Colonic mucosa (tissue), 4 donors: ENCODE data around the gene HSF4. TPM values are rescaled to one million over a fixed set of nuclear protein-coding genes. Genes with fewer than 3 reads are reported as not detected.

Experiments used
- DNase-seq: peaks from one replicate; pipeline ENCODE4 v3.0.0-alpha.2; 2020
- H3K27ac ChIP-seq: fragments of 200-600 bp; one replicate; pipeline ENCODE4 v1.8.0; 2021
- H3K27me3 ChIP-seq: fragments of 200-600 bp; one replicate; pipeline ENCODE4 v1.8.0; 2021
- H3K36me3 ChIP-seq: fragments of 200-600 bp; one replicate; pipeline ENCODE4 v1.8.0; 2021
- H3K4me1 ChIP-seq: fragments of 200-600 bp; one replicate; pipeline ENCODE4 v1.8.0; 2021; ENCODE audit warnings: mild to moderate bottlenecking
- H3K4me3 ChIP-seq: fragments of 200-600 bp; one replicate; pipeline ENCODE4 v1.8.0; 2021
- H3K9ac ChIP-seq, 2 donors: one replicate each; pipeline ENCODE4 v1.7.0; 2013; ENCODE audit warnings: control low read depth in 2 of 2, low read depth in 2 of 2, low read length in 2 of 2
- H3K9me3 ChIP-seq: fragments of 200-600 bp; one replicate; pipeline ENCODE4 v1.8.0; 2021
- intact Hi-C: fragments of 100-400 bp; cut with DNase I; formaldehyde crosslinking; loops from one replicate; pipeline ENCODE4 v1.14.1; 2022
- total RNA-seq, 2 donors: library from RNA; stranded (reverse); fragmentation: NEBNext Ultra II Directional in 1 of 2; extraction: Animal tissue kit (Norgen Biotek cat#: 25700) in 1 of 2; gene quantifications; one replicate each; pipeline ENCODE4 v1.2.1, GENCODE V29; 2021
- TF ChIP-seq, protein P1 (sequence below): fragments of 200-600 bp; IDR thresholded peaks from one replicate; pipeline ENCODE4 v1.8.0; 2022; ENCODE audit warnings: antibody characterized with exemption, mild to moderate bottlenecking
- donor health status: healthy.
- donor health status: DM: no; HTN: no; CAD: no.
- donor health status: DM: no; HTN: no; CAD: no.

HSF4 gene
- total RNA-seq, 2 donors from 2014 or later: 23.6 TPM

DNA sequence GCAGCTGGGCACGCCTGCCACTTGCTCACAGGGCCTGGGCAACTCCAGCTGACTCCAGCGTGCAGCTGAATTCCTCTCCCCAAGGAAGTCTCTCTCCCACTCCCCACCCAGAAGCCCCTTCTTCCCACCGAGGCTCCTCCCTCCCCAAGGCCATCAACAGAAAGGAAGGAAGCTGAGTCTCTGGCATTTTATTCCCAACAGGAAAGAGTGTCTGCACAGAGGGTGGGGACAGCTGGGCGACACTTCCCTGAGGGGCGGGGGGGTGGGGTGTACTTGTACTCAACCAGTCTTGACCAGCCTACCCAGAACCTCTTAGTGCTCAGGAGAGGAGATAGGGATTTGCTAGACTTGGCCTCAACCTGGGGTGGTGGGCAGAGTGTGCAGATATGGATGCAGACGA lies 25.5 kb downstream of the HSF4 start, which contains the start of gene EXOC3L1:
Gene EXOC3L1, minus strand, starts transcription at position 96 of the 400 bp plus-strand sequence. CDS start 460 bp downstream, outside the sequence.
- TF ChIP-seq, protein P1, sequence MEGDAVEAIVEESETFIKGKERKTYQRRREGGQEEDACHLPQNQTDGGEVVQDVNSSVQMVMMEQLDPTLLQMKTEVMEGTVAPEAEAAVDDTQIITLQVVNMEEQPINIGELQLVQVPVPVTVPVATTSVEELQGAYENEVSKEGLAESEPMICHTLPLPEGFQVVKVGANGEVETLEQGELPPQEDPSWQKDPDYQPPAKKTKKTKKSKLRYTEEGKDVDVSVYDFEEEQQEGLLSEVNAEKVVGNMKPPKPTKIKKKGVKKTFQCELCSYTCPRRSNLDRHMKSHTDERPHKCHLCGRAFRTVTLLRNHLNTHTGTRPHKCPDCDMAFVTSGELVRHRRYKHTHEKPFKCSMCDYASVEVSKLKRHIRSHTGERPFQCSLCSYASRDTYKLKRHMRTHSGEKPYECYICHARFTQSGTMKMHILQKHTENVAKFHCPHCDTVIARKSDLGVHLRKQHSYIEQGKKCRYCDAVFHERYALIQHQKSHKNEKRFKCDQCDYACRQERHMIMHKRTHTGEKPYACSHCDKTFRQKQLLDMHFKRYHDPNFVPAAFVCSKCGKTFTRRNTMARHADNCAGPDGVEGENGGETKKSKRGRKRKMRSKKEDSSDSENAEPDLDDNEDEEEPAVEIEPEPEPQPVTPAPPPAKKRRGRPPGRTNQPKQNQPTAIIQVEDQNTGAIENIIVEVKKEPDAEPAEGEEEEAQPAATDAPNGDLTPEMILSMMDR: no peak
- Histone ChIP-seq H3K9me3 (no peaks in the 10 kb centered on the region), H3K9ac (peak within 1 kb of the TSS in 1 of 2 donors; percentile 26), H3K36me3 (no peaks in the 10 kb centered on the region), H3K4me3 (no peak within 1 kb of the TSS), H3K27me3 (no peaks in the 10 kb centered on the region), H3K4me1 (peaks cover 24% of the 10 kb centered on the region), H3K27ac (peak within 1 kb of the TSS; percentile 33)
- intact Hi-C loops: no loop called here
- DNase-seq: no peak

DNA sequence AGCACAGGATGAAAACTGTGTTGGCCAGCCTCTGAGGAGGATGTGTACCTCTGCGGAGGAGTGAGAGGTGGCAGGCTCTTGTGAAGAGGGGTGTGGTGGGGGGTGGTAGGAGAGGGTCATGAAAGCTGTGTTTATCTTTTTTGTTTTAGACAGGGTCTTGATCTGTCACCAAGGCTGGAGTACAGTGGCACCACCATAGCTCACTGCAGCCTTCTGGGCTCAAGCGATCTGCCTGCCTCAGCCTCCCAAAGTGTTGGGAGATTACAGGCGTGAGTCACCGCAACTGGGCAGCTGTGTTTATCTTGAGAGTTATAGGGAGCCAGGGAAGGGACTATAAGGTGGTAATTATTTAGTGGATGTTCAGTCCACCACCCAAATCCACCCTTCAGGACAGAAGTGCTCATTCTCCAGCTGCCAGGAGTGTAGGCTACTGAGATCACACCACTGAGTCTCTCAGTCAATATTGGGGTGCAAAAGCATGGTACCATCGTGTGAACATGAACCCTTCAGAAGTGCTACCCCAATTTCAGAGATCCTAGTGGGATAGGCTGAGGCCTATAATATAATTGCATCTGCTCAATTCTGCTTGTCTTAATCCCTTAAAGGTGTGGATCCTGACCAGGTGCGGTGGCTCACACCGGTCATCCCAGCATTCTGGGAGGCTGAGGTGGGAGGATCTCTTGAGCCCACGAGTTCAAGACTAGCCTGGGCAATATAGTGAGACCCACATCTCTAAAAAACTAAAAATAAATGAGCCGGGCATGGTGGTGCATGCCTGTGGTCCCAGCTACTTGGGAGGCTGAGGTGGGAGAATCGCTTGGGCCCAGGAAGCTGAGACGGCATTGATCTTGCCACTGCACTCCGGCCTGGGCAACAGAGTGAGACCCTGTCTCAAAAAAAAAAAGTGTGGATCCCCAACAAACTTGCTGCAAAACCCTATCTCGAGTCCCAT lies 26.2 kb downstream of the HSF4 start:
- Histone ChIP-seq H3K27ac (peak overlapping the region; percentile 33), H3K9me3 (no peaks in the 10 kb centered on the region)

DNA sequence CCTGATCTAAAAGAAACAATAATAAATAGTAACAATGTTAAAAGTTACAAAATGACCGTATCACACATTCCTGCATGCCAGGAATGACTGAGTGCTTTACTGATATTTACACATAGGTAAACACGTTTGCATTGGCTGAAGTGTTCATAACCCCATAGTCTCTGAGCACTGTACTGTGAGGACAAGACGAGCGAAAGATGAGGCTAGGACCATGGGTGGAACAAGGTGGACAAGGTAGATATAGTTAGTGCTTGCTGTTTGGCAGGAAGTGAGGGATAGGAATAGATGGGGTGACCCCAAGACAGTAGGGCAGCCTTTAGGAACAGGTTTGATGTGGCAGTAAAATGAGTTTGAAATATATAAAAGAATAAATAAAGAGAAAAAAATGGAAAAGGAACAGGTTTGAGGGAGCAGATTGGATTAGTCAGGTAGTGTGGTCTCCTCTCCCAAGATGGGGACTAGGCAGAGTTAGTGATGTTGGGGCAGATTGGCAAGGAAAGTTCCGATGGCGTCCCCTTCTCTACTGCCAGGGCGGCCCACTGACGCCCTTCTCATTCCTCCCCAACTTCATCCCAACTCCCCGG lies 27.0 kb downstream of the HSF4 start:
- TF ChIP-seq, protein P1: no peak
- Histone ChIP-seq H3K4me1 (peaks cover 18% of the 10 kb centered on the region), H3K27me3 (no peaks in the 10 kb centered on the region), H3K9me3 (no peaks in the 10 kb centered on the region), H3K36me3 (peaks cover 14% of the 10 kb centered on the region), H3K4me3 (peak overlapping the region; percentile 100), H3K27ac (no peak overlapping the region), H3K9ac (no peak overlapping the region)
- no peak for DNase-seq
- intact Hi-C loops: no loop called here

More for the DNA sequence above, 26.2 kb downstream of the HSF4 start:
- Histone ChIP-seq H3K4me1 (peaks cover 18% of the 10 kb centered on the region), H3K4me3 (no peak overlapping the region), H3K27me3 (no peaks in the 10 kb centered on the region), H3K36me3 (peaks cover 6% of the 10 kb centered on the region), H3K9ac (no peak overlapping the region)
- no peak for DNase-seq
- TF ChIP-seq, protein P1: no peak
- intact Hi-C loops: no loop called here

- Histone ChIP-seq H3K9ac (peak within 1 kb of the TSS; percentile 98 to 99), H3K4me3 (peak within 1 kb of the TSS; percentile 100), H3K27me3 (no peaks in the 10 kb centered on the region), H3K9me3 (no peaks in the 10 kb centered on the region), H3K36me3 (peaks cover 21% of the 10 kb centered on the region), H3K27ac (peak within 1 kb of the TSS; percentile 60), H3K4me1 (peaks cover 18% of the 10 kb centered on the region)
- DNase-seq: peak; percentile 91
- intact Hi-C loops: no loop called here
- TF ChIP-seq, protein P1: no peak
These were observed 27.6 kb downstream of the HSF4 start, which contains the start of gene E2F4 for GRCh38 chr16:67191995-67192681. E2F4 (plus strand) TSS chr16:67192155; CDS start chr16:67192228, 73 bp downstream.

DNA sequence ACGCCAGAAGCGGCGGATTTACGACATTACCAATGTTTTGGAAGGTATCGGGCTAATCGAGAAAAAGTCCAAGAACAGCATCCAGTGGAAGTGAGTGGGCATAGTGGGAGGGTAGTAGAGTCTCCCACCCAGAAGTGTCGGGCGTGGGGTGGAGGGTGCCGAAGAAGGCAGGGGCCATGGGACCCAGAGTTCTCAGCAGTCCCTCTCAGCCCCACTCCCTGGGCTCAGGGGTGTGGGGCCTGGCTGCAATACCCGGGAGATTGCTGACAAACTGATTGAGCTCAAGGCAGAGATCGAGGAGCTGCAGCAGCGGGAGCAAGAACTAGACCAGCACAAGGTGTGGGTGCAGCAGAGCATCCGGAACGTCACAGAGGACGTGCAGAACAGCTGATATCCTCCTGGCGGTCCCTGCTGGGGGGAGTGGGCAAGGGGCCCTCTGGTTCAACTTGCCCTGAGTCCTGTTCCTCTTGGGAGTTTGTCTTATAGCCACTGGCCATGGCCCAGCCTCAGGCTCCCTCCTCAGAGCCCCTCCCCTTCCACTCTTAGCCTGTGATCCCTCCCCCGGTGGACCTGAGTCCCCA lies 28.3 kb downstream of the HSF4 start:
- TF ChIP-seq, protein P1: no peak
- intact Hi-C loops: no loop called here
- peak overlapping the region; percentile 98 to 99 for H3K9ac ChIP-seq
- peaks cover 18% of the 10 kb centered on the region for H3K4me1 ChIP-seq
- H3K27ac ChIP-seq: peak overlapping the region; percentile 60
- no peaks in the 10 kb centered on the region for H3K9me3 ChIP-seq
- H3K36me3 ChIP-seq: peaks cover 22% of the 10 kb centered on the region
- H3K4me3 ChIP-seq: peak overlapping the region; percentile 100
- no peaks in the 10 kb centered on the region for H3K27me3 ChIP-seq
- no peak for DNase-seq
